Measurements from ENCODE around the gene CACNA2D4. TPM values are rescaled to one million over a fixed set of nuclear protein-coding genes. Genes with fewer than 3 reads are reported as not detected.

The CACNA2D4 gene
- total and polyA plus RNA-seq, 2 of the 13 experiments (the other 11 are each of a cell fraction or from before 2014, with no cell fraction given), result 14.2 to 136 TPM

- H3K79me2 ChIP-seq (ENCODE audit: insufficient read depth, low read length), result no peaks in the 10 kb centered on the region
- CTCF ChIA-PET (ENCODE audit: low intra/inter-chr PET ratio, low total read pairs), result no interaction called here
- in situ Hi-C loops (cut with HindIII; ENCODE audit: extremely low pct_ligation_motif_present, low pct_unique_long_range_greater_than_20kb), result no loop called here
- no peaks in the 10 kb centered on the region for H4K20me1 ChIP-seq (ENCODE audit: insufficient read depth, low read length)
- H3K4me1 ChIP-seq (ENCODE audit: insufficient read depth, low read length), result peaks cover 76% of the 10 kb centered on the region
- no peak overlapping the region for H2AFZ ChIP-seq (ENCODE audit: low read length)
- no peaks in the 10 kb centered on the region for H3K9me3 ChIP-seq (ENCODE audit: low read length)
- H3K9ac ChIP-seq (ENCODE audit: insufficient read depth, low read depth, low read length), result peak overlapping the region; percentile 38; the same call in 1 of the 2 replicates
- peak overlapping the region; percentile 85 for H3K4me2 ChIP-seq (ENCODE audit: low read depth, low read length)
- intact Hi-C loops (cut with micrococcal nuclease; ENCODE audit: unreplicated experiment), result no loop called here
- no peak for DNase-seq (ENCODE audit: low spot score)
- WGBS (ENCODE audit: low lambda C conversion rate), result 78% methylated on average over 7 of the region's 9 CpGs
- H3K4me3 ChIP-seq (replicated peaks in 1 of 3; ENCODE audit: insufficient read depth in 1 of 3, low read depth in 2 of 3, low read length in 3 of 3), result peak overlapping the region in 1 of 3 experiments; percentile 54; a peak in 2 of 6 replicates
- H3K27me3 ChIP-seq (ENCODE audit: control insufficient read depth in 1 of 2, insufficient read depth in 2 of 2, low read length in 2 of 2), result peaks cover 3 to 25% of the 10 kb centered on the region in 2 experiments; a peak in 4 of 5 replicates
- FAIRE-seq, result no peak
- H3K27ac ChIP-seq (ENCODE audit: extremely low read length, insufficient read depth, low read length), result peak overlapping the region; percentile 73
- POLR2A ChIA-PET, result interaction anchor here (1.2 to 1.3 kb wide), 2 partner anchors 123 to 126 kb away, joined by 3 read pairs; partner anchors contain the start of gene ADIPOR2
- no TSS peak for BruUV-seq (replicated peaks)
- H3K36me3 ChIP-seq (replicated peaks in 1 of 2; ENCODE audit: control insufficient read depth in 1 of 2, insufficient read depth in 2 of 2, low read length in 2 of 2), result no peaks in the 10 kb centered on the region
- ATAC-seq, result no peak
- TF ChIP-seq HIC2 (CRISPR knock-in tag; IDR thresholded peaks at IDR 0.05; ENCODE audit: low read depth) (0 out of 2 replicates have a peak, but pooled peaks have one; percentile 11), ZC3H13 (CRISPR knock-in tag; IDR thresholded peaks at IDR 0.05) (peak; percentile 58; the same call in 1 of the 2 replicates), SMYD3 (CRISPR knock-in tag; IDR thresholded peaks at IDR 0.05) (no peak), MAFK (conservative IDR thresholded peaks at IDR 0.05 in 1 of 2, IDR thresholded peaks at IDR 0.05 in 1 of 2; ENCODE audit: low read length in 2 of 2) (no peak), ZBTB2 (CRISPR knock-in tag; IDR thresholded peaks at IDR 0.05; ENCODE audit: low read depth) (peak; percentile 43; the same call in 1 of the 2 replicates), ZFP91 (CRISPR knock-in tag; IDR thresholded peaks at IDR 0.05; ENCODE audit: borderline replicate concordance) (peak; percentile 42; the same call in 1 of the 2 replicates), ZBTB33 (CRISPR knock-in tag; IDR thresholded peaks at IDR 0.05) (peak; percentile 6; the same call in 1 of the 2 replicates), HOXA7 (CRISPR knock-in tag; IDR thresholded peaks at IDR 0.05) (peak; percentile 90; the same call in 1 of the 2 replicates), SOX5 (CRISPR knock-in tag; IDR thresholded peaks at IDR 0.05; ENCODE audit: borderline replicate concordance) (no peak), ZNF839 (CRISPR knock-in tag; IDR thresholded peaks at IDR 0.05; ENCODE audit: borderline replicate concordance) (no peak), HINFP (CRISPR knock-in tag; IDR thresholded peaks at IDR 0.05; ENCODE audit: low read depth) (no peak), NFYC (CRISPR knock-in tag; IDR thresholded peaks at IDR 0.05) (no peak), ZNF773 (CRISPR knock-in tag; IDR thresholded peaks at IDR 0.05; ENCODE audit: borderline replicate concordance) (no peak), MAZ (IDR thresholded peaks at IDR 0.05; ENCODE audit: borderline replicate concordance, low read depth, low read length) (no peak), MAZ (CRISPR knock-in tag; IDR thresholded peaks at IDR 0.05; ENCODE audit: low read depth) (no peak)
These were observed 101.6 kb downstream of the CACNA2D4 start for GRCh38 chr12:1816730-1817348.
